HCT116 (cell line): ENCODE results near the gene GGA1.

Experiments used
- CEBPB ChIP-seq: IDR thresholded peaks from 2 replicates; pipeline ENCODE4 v1.6.1; 2012; ENCODE audit warnings: low read depth
- CTCF ChIP-seq, 3 experiments: fragments of 200-600 bp in 1 of 3; sonication (generic) in 1 of 3; IDR thresholded peaks in 2 of 3; conservative IDR thresholded peaks in 1 of 3; 2 replicates each; pipeline ENCODE4 v1.5.1; 2012 to 2017; ENCODE audit warnings: low read depth in 2 of 3, low read length in 2 of 3, antibody characterized with exemption in 1 of 3, borderline replicate concordance in 1 of 3, control low read depth in 1 of 3, mild to moderate bottlenecking in 1 of 3, mixed read lengths in 1 of 3, mixed run types in 1 of 3, moderate library complexity in 1 of 3; ENCODE audit not compliant: insufficient read depth in 1 of 3
- EGR1 ChIP-seq: IDR thresholded peaks from 2 replicates; pipeline ENCODE4 v1.6.1; 2012; ENCODE audit warnings: low read depth
- EZH2 ChIP-seq: fragments of 200-600 bp; sonication (generic); IDR thresholded peaks from 2 replicates; pipeline ENCODE4 v1.6.1; 2017; ENCODE audit warnings: antibody characterized with exemption, mixed run types
- POLR2A ChIP-seq: IDR thresholded peaks from 2 replicates; pipeline ENCODE4 v1.7.0; 2011; ENCODE audit warnings: borderline replicate concordance; ENCODE audit not compliant: insufficient read depth, insufficient read length; ENCODE audit errors: extremely low read depth
- POLR2AphosphoS5 ChIP-seq: IDR thresholded peaks from 2 replicates; pipeline ENCODE4 v1.6.1; 2011; ENCODE audit warnings: mild to moderate bottlenecking, low read depth, low read length, moderate library complexity
- YY1 ChIP-seq: IDR thresholded peaks from 2 replicates; pipeline ENCODE4 v1.6.1; 2011; ENCODE audit warnings: low read length, low read depth, moderate library complexity, mild to moderate bottlenecking; ENCODE audit not compliant: insufficient replicate concordance; ENCODE audit errors: extremely low read depth
- ZFX ChIP-seq: fragments of 450-650 bp; IDR thresholded peaks from 2 replicates; pipeline ENCODE4 v1.6.1; 2017

GRCh38 chr22:37635157-37635556 lies 26.5 kb downstream of the GGA1 start:
- TF ChIP-seq CTCF (IDR thresholded peaks at IDR 0.05 in 2 of 3, conservative IDR thresholded peaks at IDR 0.05 in 1 of 3; ENCODE audit: borderline replicate concordance in 1 of 3, insufficient read depth in 1 of 3, low read depth in 2 of 3, low read length in 2 of 3) (no peak), EGR1 (no peak), POLR2A (no peak), YY1 (no peak), ZFX (no peak), EZH2 (no peak), POLR2AphosphoS5 (no peak), CEBPB (no peak)
